HG02623 (cell line): ENCODE results near the gene ZNF582.
A peak's percentile ranks its signal among the peaks of the same experiment; 100 is the strongest.

Experiments
- ATAC-seq: cut with Tn5 transposase; IDR thresholded peaks from one replicate; pipeline ENCODE4 v1.9.1; 2021; ENCODE audit warnings: moderate library complexity; ENCODE audit not compliant: unreplicated experiment

The ZNF582 gene

DNA sequence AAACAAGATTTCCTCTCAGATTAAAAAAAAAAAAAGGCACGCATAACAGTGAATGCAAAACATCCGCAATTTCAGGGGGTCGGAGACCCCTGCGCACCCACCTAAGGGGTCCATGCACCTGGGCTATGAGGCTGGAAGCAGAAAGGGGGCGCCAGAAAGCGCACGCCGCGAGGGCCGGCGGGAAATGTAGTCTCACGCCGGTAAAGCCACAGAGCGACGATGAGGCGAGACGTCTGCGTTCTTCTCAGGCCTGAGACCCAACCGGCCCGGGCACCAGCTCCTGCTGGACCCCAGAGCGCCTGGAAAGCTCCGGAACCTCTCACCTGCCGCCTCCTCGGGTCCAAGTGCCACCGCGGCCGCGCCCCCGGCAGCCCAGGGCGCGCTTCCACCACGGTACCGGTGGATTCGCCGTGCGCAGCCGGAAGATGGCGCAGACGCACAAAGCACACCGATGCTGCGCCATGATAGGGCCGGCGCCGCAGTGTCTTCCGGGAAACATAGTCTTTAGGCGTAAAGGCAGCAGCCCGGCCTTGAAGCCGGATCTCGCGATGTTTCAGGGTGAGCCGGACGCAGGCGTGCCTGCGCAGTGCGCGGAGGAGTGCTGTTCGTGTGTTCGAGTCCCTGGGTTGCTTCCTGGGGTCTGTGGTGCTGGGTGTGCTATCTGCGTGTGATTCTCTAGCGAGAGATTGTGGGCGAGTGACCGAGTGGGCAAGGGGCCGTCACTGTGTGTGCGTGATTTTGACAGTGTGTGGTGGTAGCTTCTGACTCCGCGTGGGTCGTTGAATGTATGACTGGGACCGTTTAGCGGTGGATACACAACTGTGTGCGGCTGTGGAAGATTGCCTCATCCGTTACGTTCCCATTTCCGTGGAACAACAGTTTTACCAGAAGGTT lies at the start of gene ZNF582:
ZNF582 (minus strand) TSS at position 416 of the 894 bp plus-strand sequence. CDS start 1,782 bp downstream, outside the sequence.
- peak; percentile 88 for ATAC-seq

DNA sequence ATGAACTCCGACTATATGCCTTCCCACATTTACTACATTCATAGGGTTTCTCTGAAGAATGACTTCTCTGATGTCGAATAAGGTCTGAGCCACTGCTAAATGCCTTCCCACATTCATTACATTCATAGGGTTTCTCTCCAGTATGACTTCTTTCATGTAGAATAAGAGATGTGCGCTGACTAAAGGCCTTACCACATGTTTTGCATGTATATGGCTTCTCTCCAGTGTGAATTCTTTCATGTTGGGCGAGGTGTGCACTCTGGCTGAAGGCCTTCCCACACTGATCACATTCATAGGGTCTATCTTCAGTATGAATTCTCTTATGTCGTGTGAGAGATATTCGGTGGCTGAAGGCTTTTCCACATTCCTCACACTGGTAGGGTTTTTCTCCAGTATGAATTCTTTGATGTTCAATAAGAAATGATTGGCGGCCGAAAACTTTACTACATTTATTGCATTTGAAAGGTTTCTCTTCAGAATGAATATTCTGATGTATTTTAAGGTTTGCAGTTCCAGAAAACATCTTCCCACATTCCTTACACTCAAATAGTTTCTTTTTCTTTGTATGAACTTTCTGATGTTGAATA lies 48.0 kb upstream of the ZNF582 start:
- ATAC-seq, result no peak

DNA sequence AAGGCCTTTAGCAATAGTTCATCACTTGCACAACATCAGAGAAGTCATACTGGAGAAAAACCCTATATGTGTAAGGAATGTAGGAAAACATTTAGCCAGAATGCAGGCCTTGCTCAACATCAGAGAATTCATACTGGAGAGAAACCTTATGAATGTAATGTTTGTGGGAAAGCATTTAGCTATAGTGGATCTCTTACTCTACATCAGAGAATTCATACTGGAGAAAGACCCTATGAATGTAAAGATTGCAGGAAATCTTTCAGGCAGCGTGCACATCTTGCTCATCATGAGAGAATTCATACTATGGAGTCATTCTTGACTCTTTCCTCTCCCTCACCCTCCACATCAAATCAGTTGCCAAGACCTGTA lies 30.6 kb upstream of the ZNF582 start:
- ATAC-seq, result no peak

DNA sequence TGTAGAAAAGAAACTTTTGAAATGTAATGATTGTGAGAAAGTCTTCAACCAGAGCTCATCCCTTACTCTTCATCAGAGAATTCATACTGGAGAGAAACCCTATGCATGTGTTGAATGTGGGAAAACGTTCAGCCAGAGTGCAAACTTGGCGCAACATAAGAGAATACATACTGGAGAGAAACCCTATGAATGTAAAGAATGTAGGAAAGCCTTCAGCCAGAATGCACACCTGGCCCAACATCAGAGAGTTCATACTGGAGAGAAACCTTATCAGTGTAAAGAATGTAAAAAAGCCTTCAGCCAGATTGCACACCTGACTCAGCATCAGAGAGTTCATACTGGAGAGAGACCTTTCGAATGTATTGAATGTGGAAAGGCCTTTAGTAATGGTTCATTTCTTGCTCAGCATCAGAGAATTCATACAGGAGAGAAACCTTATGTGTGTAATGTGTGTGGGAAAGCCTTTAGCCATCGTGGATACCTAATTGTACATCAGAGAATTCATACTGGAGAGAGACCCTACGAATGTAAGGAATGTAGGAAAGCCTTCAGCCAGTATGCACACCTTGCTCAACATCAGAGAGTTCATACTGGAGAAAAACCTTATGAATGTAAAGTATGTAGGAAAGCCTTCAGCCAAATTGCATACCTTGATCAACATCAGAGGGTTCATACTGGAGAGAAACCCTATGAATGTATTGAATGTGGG lies 30.1 kb upstream of the ZNF582 start:
- no peak for ATAC-seq

DNA sequence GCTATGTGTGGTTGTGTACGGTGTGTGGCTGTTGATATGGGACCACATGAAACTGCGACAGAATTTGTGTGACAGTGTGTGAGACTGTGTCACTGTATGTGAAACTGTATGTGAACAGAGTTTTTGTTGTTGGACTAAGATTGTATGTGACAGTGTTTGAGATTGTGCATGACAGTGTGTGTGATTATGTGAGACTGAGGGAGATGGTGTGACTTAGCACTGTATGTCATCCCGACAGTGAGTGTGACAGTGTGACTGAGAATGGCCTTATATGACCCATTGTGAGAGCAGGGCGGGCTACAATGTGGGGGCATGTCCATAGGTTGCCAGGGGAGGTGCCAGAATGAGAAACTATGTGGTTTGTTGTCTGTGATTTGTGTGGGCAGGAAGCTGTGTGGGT lies 11.7 kb upstream of the ZNF582 start:
- no peak for ATAC-seq

DNA sequence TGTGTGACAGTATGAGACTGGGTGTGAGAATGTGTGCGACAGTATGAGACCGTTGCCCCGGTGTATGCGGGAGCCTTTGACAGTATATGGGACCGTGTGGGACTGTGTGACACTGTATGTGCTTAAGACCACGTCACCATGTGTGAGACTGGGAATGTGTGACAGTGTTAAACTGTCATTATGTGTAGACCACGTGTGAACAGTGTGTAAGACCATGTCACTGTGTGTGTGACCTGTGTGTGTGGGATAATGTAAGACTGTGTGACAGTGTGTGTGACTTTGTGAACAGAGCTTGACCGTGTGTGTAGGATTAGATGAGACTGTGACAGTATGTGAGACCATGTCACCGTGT lies 11.3 kb upstream of the ZNF582 start:
- no peak for ATAC-seq

DNA sequence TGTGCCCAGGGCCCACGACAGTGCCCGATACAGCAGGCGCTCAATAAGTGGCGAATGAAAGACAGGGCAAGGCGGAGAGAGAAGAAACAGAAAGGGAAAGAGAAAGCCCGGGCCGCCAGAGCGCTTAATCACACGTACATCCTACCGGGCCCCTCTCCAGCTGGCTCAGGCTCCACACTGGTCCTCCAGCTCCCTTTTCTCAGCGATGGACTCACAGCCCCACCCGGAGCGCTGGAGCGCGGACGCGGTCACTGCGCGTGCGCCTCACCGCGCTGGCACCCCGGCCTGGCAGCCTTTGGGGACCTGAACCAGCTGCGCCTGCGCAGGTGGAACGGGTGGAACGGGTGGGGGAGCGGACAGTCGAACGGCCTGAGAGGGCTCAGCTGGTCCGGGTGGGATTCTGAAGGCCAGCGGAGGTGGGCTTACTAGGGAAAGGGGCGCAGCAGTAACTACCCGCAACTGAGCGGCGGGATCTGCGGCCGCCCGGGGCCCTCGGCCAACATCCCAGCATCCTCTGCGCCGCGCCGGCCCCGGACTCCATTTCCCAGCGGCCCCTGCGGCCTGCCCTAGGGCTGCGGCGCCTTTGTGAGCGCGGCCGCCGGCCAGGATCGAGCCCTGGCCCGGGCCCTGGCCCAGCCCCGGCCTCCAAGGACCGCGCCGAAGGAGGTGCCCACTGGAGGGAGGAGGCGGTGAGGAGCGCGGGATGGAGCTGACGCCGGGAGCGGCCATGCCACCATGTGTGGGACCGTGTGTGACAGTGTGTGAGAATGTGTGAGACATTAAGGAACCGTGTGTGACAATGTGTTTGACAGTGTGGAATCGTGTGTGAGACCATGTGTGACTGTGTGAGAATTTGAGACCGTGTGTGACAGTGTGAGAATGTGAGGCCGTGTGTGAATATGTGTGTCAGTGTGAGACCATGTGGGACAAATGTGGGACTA lies 10.7 kb upstream of the ZNF582 start, which contains the start of gene ZNF583:
ZNF583 (plus strand) TSS at position 569 of the 941 bp plus-strand sequence. CDS start 2,783 bp downstream, outside the sequence.
- peak; percentile 76 for ATAC-seq

DNA sequence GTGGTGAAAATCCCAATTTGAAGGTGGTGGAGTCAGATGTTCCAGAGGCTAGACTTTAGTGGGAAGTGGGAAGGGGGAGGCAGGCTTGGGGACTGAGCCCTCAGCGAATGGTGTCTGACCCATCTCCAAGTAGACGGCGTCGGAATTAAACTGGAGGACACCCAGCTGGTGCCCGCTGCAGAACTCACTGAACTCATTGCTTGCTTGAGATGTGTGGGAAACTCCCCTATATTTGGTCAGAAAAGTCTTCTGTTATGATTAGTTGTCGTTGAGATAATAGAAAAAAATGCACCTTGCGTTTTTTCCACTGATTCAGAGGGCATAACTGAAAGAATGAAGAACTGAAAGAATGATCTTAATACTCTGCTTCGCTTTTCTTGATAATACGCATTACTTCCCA lies 9.9 kb upstream of the ZNF582 start:
- ATAC-seq, result no peak

DNA sequence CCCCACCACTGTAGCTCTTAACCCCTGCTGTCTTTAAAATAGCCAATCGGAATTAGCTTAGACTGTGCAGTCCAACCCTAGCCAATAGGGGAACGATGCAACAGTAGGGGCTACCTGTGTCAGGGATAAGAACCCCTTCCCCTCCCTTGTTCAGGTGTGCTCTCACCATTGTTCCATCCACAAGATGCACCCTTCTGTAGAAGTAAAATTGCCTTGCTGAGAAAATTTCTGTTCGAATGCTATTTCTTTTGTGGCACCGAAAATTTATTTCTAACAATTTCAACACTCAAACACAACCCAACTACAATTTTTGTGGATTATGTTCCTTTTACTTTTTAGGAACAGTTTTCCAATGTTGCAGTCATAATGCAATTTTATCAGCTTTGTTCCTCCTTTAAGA lies 7.2 kb upstream of the ZNF582 start:
- ATAC-seq, result no peak

DNA sequence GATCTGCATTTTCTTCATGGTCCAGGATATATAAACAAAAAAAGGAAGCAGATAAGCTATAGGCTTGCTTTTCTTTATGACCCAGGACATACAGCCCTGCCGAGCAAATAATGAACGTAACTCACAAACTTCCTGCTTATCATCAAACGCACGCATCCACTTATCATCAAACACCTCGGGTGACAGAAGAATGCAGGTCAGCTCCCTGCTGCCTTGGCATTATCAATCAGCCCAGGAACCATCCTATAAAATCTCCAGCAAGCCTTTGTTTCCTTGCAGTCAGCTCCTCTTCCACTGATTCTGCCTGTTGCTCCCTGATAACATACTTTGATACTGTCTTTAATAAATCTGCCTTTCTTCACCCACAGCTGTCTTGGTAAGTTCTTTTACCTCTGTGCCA lies 5.5 kb upstream of the ZNF582 start:
- no peak for ATAC-seq

DNA sequence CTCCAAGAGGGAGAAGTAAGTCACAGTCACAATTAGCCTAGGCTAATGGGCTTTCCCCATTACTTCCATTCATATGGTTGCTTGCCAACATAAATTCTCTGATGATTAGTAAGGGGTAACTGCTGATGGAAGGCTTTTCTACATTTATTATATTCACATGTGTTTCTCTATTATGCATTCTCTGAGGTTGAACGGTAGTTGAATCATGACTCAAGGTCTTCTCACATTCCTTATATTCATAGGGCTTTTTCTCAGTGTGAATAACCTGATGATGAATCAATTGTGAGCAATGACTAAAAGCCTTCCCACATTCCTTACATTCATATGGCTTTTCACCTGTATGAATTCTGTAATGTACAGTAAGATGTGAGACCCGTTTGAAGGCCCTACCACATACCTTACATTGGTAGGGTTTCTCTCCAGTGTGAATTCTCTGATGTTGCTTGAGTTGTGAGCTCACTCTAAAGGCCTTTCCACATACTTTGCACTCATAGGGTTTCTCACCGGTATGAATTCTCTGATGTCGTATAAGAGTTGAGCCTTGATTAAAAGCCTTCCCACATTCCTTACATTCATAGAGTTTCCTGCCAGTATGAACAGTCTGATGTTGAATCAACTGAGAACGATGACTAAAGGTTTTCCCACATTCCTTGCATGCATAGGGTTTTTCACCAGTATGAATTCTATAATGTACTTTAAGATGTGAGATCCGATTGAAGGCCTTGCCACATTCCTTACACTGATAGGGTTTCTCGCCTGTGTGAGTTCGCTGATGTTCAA lies 9.3 kb downstream of the ZNF582 start:
- no peak for ATAC-seq

DNA sequence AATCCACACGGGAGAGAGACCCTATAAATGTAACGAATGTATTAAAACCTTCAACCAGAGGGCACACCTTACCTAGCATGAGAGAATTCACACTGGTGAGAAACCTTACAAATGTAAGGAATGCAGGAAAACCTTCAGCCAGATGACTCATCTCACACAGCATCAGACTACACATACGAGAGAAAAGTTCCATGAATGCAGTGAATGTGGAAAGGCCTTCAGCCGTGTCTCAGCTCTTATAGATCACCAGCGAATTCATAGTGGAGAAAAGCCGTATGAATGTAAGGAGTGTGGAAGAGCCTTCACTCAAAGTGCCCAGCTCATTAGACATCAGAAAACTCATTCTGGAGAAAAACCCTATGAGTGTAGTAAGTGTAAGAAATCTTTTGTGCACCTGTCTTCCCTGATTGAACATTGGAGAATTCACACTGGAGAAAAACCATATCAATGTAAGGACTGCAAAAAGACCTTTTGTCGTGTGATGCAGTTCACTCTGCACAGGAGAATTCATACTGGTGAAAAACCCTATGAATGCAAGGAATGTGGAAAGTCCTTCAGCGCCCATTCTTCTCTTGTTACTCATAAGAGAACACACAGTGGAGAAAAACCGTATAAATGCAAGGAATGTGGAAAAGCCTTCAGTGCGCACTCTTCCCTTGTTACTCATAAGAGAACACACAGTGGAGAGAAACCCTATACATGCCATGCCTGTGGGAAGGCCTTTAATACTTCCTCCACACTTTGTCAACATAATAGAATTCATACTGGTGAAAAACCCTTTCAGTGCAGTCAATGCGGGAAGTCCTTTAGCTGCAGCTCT lies 16.0 kb downstream of the ZNF582 start:
- no peak for ATAC-seq

DNA sequence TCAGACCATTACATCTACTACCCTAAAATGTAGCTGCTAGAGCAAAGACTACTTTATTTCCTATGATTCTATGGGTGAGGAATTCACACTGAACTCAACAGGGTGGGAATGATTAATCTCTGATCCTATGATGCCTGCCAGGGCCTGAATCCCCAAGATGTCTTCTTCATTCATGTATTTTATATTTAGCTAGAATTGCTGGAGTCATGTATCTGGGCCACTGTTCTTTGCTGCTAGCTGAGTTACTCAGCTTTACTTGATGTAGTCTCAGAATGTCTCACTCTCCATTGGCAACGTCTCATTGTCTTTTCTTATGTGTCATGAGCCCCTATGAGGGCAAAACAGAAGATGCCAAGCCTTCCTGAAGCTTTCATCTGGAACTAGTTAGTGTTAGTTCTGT lies 21.1 kb downstream of the ZNF582 start:
- ATAC-seq, result no peak

DNA sequence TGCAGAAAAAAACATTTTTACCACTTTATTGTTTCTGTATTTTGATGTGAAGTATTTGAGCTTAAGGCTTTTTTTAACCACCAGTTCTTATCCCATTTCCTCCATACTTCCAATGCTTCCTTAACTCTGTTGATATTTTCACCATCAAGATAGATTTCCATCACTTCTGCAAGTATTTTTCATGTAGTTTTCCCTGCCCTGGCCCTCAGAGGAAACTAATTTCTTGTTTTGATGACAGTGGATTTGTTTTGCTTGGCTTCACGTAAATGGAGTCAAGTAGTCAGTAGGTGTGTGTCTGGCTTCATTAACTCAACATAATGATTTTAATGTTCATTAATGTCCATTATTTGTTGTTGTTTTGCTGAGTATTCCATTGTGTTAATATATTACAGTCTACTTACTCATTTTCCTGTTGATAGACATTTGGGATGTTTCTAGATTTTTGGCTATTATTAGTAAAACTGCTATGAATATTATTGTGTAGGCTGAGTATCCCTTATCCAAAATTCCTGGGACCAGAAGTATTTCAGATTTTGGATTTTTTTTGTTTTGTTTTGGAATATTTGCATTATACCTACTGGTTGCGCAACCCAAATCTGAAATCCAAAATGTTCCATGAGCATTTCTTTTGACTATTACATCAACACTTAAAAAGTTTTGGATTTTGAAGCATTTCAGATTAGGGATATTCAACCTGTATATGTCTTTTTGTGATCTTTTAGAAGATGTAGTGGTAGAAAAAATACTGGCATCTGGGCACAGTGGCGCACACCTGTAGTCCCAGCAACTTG lies 23.3 kb downstream of the ZNF582 start:
- no peak for ATAC-seq

DNA sequence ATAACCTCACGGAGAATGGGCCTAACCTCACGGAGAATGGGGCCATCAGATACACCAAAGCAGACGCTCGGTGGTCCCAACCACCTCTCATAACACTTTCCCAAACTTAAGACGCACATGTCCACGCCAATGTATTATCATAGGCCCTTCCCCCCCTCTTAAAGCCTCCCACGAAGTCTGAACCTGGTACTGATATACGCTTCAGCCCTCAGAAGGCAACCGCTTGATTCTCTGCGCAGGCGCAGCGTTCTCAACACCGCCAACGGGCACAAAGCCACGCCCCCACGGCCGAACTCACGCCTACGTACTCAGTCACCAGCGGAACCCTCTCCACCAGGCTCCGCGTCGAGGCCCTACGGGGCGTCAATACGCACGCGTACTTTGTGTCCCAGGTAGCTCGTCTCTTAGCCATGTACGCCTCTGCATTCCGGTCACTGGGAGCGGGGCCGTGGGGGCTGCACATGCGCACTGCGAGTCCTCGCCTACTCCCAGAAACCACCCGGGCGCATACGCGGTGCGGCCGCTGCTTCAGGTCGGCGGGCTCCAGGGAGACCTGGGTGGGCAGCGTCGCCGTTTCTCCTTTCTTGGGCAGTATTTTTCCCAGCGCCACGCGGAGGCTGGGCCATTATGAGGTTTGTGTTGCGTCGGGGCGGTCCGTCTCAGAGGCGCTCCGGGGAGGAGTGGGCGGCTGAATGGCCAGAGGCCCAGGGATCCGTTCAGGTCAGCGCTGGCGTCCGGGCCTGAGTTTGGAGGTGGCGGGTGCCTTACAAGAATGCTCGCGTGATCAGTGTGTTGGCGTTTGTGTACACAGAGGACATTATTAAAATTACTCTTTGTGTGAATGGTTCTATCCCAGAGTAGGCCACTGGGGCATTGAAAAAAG lies 25.3 kb downstream of the ZNF582 start:
- peak; percentile 61 for ATAC-seq

DNA sequence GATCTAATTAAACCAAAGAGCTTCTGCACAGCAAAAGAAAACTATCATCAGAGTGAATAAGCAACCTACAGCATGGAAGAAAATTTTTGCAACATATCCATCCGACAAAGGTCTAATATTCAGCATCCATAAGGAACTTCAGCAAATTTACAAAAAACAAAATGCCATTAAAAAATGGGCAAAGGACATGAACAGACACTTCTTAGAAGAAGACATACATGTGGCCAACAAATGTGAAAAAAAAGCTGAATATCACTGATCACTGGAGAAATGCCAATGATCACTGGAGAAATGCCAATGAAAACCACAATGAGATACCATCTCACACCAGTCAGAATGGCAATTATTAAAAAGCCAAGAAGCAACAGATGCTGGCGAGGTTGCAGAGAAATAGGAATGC lies 32.5 kb downstream of the ZNF582 start:
- no peak for ATAC-seq

DNA sequence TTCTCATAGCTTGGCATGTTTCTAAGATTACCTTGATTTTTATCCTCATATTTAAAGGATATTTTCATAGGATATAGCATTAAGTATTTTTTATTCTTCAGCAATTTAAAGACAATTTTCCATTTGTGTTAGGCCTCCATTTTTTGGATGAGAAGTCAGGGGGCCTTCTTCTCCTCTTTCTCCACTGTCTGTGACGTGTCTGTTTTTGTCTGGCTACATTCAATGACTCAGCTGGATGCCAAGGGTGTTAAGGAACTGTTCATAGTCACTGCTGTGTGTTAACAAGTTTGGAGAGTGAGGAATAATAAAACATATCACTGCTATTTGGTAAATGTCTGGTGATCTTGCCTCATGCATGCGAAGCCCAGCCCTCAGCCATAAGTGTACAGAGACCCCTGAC lies 36.4 kb downstream of the ZNF582 start:
- no peak for ATAC-seq
